ENCODE measurements around the gene SPOUT1. TPM values are rescaled to one million over a fixed set of nuclear protein-coding genes. Genes with fewer than 3 reads are reported as not detected.

The SPOUT1 gene
- polyA plus RNA-seq, 3 donors = 25.7 to 29.9 (median 29.3) TPM

GRCh38 chr9:128862401-128862851, 32.8 kb upstream of the SPOUT1 start:
- no peak overlapping the region for H3K4me3 Mint-ChIP-seq
- Histone ChIP-seq H2AFZ (ENCODE audit: insufficient read depth, low read depth, low read length, poor library complexity, severe bottlenecking) (no peak overlapping the region), H4K20me1 (ENCODE audit: insufficient read depth, low read length) (no peaks in the 10 kb centered on the region), H3K4me1 (ENCODE audit: control insufficient read depth in 1 of 2, insufficient read depth in 2 of 2, low read length in 2 of 2) (no peaks in the 10 kb centered on the region), H3K4me2 (replicated peaks; ENCODE audit: extremely low read depth, low read length, poor library complexity, severe bottlenecking) (no peak overlapping the region), H3K27me3 (ENCODE audit: control insufficient read depth in 2 of 2, insufficient read depth in 2 of 2, low read length in 2 of 2) (no peaks in the 10 kb centered on the region), H3K9me3 (replicated peaks in 1 of 2; ENCODE audit: control insufficient read depth in 1 of 2, insufficient read depth in 1 of 2, low read length in 2 of 2) (no peaks in the 10 kb centered on the region), H3K36me3 (replicated peaks in 1 of 2; ENCODE audit: control insufficient read depth in 1 of 2, insufficient read depth in 2 of 2, low read length in 2 of 2) (no peaks in the 10 kb centered on the region), H3K79me2 (ENCODE audit: insufficient read depth, low read length) (no peaks in the 10 kb centered on the region), H3K4me3 (replicated peaks in 1 of 3; ENCODE audit: low read depth in 2 of 3, low read length in 3 of 3) (no peak overlapping the region), H3K9ac (ENCODE audit: insufficient read depth, low read length, poor library complexity, severe bottlenecking) (no peak overlapping the region), H3K27ac (ENCODE audit: low read depth in 1 of 2, low read length in 2 of 2) (no peak overlapping the region)
- H3K27me3 Mint-ChIP-seq (ENCODE audit: low read depth in 3 of 3) = no peaks in the 10 kb centered on the region
- intact Hi-C loops (cut with micrococcal nuclease) = loop anchor here (5.0 kb wide), 1 partner anchor 65 kb away; no protein-coding TSS in a partner anchor
- WGBS (ENCODE audit: insufficient coverage) = 100% methylated on average over 4 of the region's 6 CpGs
- peaks cover 0 to 8% (median 0%) of the 10 kb centered on the region in 7 donors for H3K9me3 Mint-ChIP-seq
- peak overlapping the region in 2 of 7 donors; percentile 7 to 31 for H3K27ac Mint-ChIP-seq
- TF ChIP-seq, protein P1, sequence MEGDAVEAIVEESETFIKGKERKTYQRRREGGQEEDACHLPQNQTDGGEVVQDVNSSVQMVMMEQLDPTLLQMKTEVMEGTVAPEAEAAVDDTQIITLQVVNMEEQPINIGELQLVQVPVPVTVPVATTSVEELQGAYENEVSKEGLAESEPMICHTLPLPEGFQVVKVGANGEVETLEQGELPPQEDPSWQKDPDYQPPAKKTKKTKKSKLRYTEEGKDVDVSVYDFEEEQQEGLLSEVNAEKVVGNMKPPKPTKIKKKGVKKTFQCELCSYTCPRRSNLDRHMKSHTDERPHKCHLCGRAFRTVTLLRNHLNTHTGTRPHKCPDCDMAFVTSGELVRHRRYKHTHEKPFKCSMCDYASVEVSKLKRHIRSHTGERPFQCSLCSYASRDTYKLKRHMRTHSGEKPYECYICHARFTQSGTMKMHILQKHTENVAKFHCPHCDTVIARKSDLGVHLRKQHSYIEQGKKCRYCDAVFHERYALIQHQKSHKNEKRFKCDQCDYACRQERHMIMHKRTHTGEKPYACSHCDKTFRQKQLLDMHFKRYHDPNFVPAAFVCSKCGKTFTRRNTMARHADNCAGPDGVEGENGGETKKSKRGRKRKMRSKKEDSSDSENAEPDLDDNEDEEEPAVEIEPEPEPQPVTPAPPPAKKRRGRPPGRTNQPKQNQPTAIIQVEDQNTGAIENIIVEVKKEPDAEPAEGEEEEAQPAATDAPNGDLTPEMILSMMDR (IDR thresholded peaks at IDR 0.05) = no peak
- H3K36me3 Mint-ChIP-seq = peaks cover 0 to 4% of the 10 kb centered on the region in 2 donors
- no peak for DNase-seq
- H3K4me1 Mint-ChIP-seq = peaks cover 13% of the 10 kb centered on the region

DNA sequence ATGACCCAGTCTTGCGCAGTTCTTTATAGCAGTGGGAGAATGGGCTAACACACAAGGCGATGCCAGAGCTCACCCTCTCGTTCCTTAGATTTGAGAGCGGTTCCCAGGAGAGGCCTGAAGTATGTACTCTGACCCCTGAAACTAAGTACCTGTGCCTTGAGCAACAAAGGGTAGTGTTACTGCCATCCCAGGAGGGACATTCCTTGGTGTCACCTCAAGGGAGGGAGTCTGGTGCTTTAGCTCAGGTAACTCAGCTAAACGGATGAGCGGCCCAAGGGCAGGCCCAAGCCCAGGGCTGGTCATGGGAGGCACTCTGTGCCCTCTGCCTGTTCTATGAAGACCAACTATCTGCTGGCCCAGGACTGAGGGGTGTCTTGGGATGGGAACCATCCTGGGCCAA, 31.9 kb upstream of the SPOUT1 start:
- intact Hi-C loops (cut with micrococcal nuclease) = loop anchor here (5.0 kb wide), 1 partner anchor 66 kb away; no protein-coding TSS in a partner anchor
- no peak overlapping the region for H3K4me3 Mint-ChIP-seq
- TF ChIP-seq, protein P1 (IDR thresholded peaks at IDR 0.05) = no peak

More for the DNA sequence above, 31.9 kb upstream of the SPOUT1 start:
- Mint-ChIP-seq H3K4me1 (peaks cover 13% of the 10 kb centered on the region), H3K27me3 (ENCODE audit: low read depth in 3 of 3) (no peaks in the 10 kb centered on the region), H3K9me3 (peaks cover 0 to 8% (median 0%) of the 10 kb centered on the region in 7 donors), H3K27ac (no peak overlapping the region), H3K36me3 (peaks cover 0 to 4% of the 10 kb centered on the region in 2 donors)
- Histone ChIP-seq H3K36me3 (replicated peaks in 1 of 2; ENCODE audit: control insufficient read depth in 1 of 2, insufficient read depth in 2 of 2, low read length in 2 of 2) (no peaks in the 10 kb centered on the region), H2AFZ (ENCODE audit: insufficient read depth, low read depth, low read length, poor library complexity, severe bottlenecking) (no peak overlapping the region), H3K9me3 (replicated peaks in 1 of 2; ENCODE audit: control insufficient read depth in 1 of 2, insufficient read depth in 1 of 2, low read length in 2 of 2) (no peaks in the 10 kb centered on the region), H3K4me1 (ENCODE audit: control insufficient read depth in 1 of 2, insufficient read depth in 2 of 2, low read length in 2 of 2) (no peaks in the 10 kb centered on the region), H3K4me2 (replicated peaks; ENCODE audit: extremely low read depth, low read length, poor library complexity, severe bottlenecking) (no peak overlapping the region), H3K27ac (ENCODE audit: low read depth in 1 of 2, low read length in 2 of 2) (no peak overlapping the region), H3K79me2 (ENCODE audit: insufficient read depth, low read length) (no peaks in the 10 kb centered on the region), H4K20me1 (ENCODE audit: insufficient read depth, low read length) (no peaks in the 10 kb centered on the region), H3K4me3 (replicated peaks in 1 of 3; ENCODE audit: low read depth in 2 of 3, low read length in 3 of 3) (no peak overlapping the region), H3K9ac (ENCODE audit: insufficient read depth, low read length, poor library complexity, severe bottlenecking) (no peak overlapping the region), H3K27me3 (ENCODE audit: control insufficient read depth in 2 of 2, insufficient read depth in 2 of 2, low read length in 2 of 2) (no peaks in the 10 kb centered on the region)
- WGBS (ENCODE audit: insufficient coverage) = 83% methylated on average over 4 of the region's 6 CpGs
- DNase-seq = no peak

Measured in CD14-positive monocyte (primary cell).